MM.1S (cell line): Measurements from ENCODE around the gene DHX35.

Experiments
- CTCF ChIP-seq: fragments of 300-600 bp; sonication (generic); IDR thresholded peaks from 2 replicates; pipeline ENCODE4 v1.5.1; 2016; ENCODE audit warnings: antibody characterized with exemption, low read length, mixed read lengths
- EZH2 ChIP-seq: fragments of 300-600 bp; sonication (generic); optimal IDR thresholded peaks from 2 replicates; pipeline ENCODE3; 2017; ENCODE audit warnings: low read depth, mild to moderate bottlenecking, antibody characterized with exemption, low read length, mixed read lengths
- EZH2phosphoT487 ChIP-seq: fragments of 300-600 bp; sonication (generic); IDR thresholded peaks from 2 replicates; pipeline ENCODE4 v1.6.1; 2018; ENCODE audit warnings: antibody characterized with exemption, low read length

- TF ChIP-seq CTCF (no peak), EZH2phosphoT487 (no peak), EZH2 (no peak)
These were observed 74.7 kb downstream of the DHX35 start for GRCh38 chr20:39036851-39037250.
